Vagina (tissue), 2 donors: ENCODE measurements around the gene MFNG. TPM values are rescaled to one million over a fixed set of nuclear protein-coding genes. Genes with fewer than 3 reads are reported as not detected.
A peak's percentile ranks its signal among the peaks of the same experiment; 100 is the strongest.

Source experiments
- DNase-seq, 2 donors: peaks; one replicate each; pipeline ENCODE4 v3.0.0-alpha.2; 2017; ENCODE audit errors: extremely low spot score in 2 of 2
- H3K27ac ChIP-seq: fragments of 200-600 bp; sonication (generic); one replicate; pipeline ENCODE4 v1.5.1; 2019
- H3K27me3 ChIP-seq: fragments of 200-600 bp; sonication (generic); one replicate; pipeline ENCODE4 v1.5.1; 2019
- H3K36me3 ChIP-seq, 2 donors: fragments of 200-600 bp; sonication (generic); one replicate each; pipeline ENCODE4 v1.5.1; 2017 to 2019
- H3K4me1 ChIP-seq: fragments of 200-600 bp; sonication (generic); one replicate; pipeline ENCODE4 v1.5.1; 2019
- H3K4me3 ChIP-seq, 2 donors: fragments of 200-600 bp; sonication (generic); 1 replicate in 1 of 2; 2 replicates in 1 of 2; pipeline ENCODE4 v1.5.1; 2016 to 2019
- H3K9me3 ChIP-seq: fragments of 200-600 bp; sonication (generic); one replicate; pipeline ENCODE4 v1.5.1; 2019
- CTCF ChIP-seq, 3 experiments: fragments of 450-650 bp in 2 of 3; fragments of 200-600 bp in 1 of 3; sonication (generic) in 1 of 3; IDR thresholded peaks; one replicate each; pipeline ENCODE4 v1.5.1; 2017 to 2019; ENCODE audit warnings: antibody characterized with exemption in 3 of 3, mild to moderate bottlenecking in 2 of 3, moderate library complexity in 2 of 3
- POLR2A ChIP-seq, 2 donors: fragments of 450-650 bp; IDR thresholded peaks; one replicate each; pipeline ENCODE4 v1.6.1; 2017; ENCODE audit warnings: antibody characterized with exemption in 2 of 2, mild to moderate bottlenecking in 2 of 2, moderate library complexity in 2 of 2
- POLR2AphosphoS5 ChIP-seq, 2 donors: sonication (generic); formaldehyde crosslinking; IDR thresholded peaks; one replicate each; pipeline ENCODE4 v1.9.0; 2017; ENCODE audit warnings: antibody characterized with exemption in 2 of 2, mild to moderate bottlenecking in 2 of 2, low read depth in 1 of 2; ENCODE audit not compliant: insufficient read depth in 1 of 2
- intact Hi-C: fragments of 100-400 bp; cut with DNase I; formaldehyde crosslinking; loops from one replicate; pipeline ENCODE4 v1.15.1; 2023
- total RNA-seq: library from RNA; depleted of rRNA; stranded (reverse); fragments of >200 nt; gene quantifications from one replicate; pipeline ENCODE4 v1.2.3, GENCODE V29; 2016

MFNG gene
- total RNA-seq, 1 donor from 2014 or later = 15.2 TPM

GRCh38 chr22:37488337-37489135 is 2.4 kb upstream of the MFNG start:
- Histone ChIP-seq H3K4me3 (no peak overlapping the region), H3K36me3 (no peaks in the 10 kb centered on the region), H3K9me3 (no peaks in the 10 kb centered on the region), H3K4me1 (peaks cover 17% of the 10 kb centered on the region), H3K27me3 (no peaks in the 10 kb centered on the region), H3K27ac (no peak overlapping the region)
- intact Hi-C loops = no loop called here
- no peak for DNase-seq
- TF ChIP-seq CTCF (IDR thresholded peaks at IDR 0.05) (no peak), POLR2A (IDR thresholded peaks at IDR 0.05) (no peak)

GRCh38 chr22:37487571-37487970 is 1.4 kb upstream of the MFNG start:
- Histone ChIP-seq H3K4me1 (peaks cover 18% of the 10 kb centered on the region), H3K9me3 (no peaks in the 10 kb centered on the region), H3K27me3 (no peaks in the 10 kb centered on the region), H3K27ac (no peak overlapping the region), H3K36me3 (no peaks in the 10 kb centered on the region), H3K4me3 (no peak overlapping the region)
- DNase-seq = no peak
- TF ChIP-seq POLR2A (IDR thresholded peaks at IDR 0.05) = no peak
- no peak for TF ChIP-seq POLR2AphosphoS5 (IDR thresholded peaks at IDR 0.05; ENCODE audit: insufficient read depth in 1 of 2, low read depth in 1 of 2)
- TF ChIP-seq CTCF (IDR thresholded peaks at IDR 0.05) = no peak
- intact Hi-C loops = no loop called here

GRCh38 chr22:37487129-37487528 is 945 bp upstream of the MFNG start:
- H3K36me3 ChIP-seq = no peaks in the 10 kb centered on the region
- no peak for TF ChIP-seq POLR2A (IDR thresholded peaks at IDR 0.05)
- TF ChIP-seq POLR2AphosphoS5 (IDR thresholded peaks at IDR 0.05; ENCODE audit: insufficient read depth in 1 of 2, low read depth in 1 of 2) = no peak
- no peak for TF ChIP-seq CTCF (IDR thresholded peaks at IDR 0.05)
- DNase-seq = no peak
- H3K27me3 ChIP-seq = no peaks in the 10 kb centered on the region
- H3K4me3 ChIP-seq = no peak overlapping the region
- H3K4me1 ChIP-seq = peaks cover 18% of the 10 kb centered on the region
- intact Hi-C loops = no loop called here
- no peaks in the 10 kb centered on the region for H3K9me3 ChIP-seq
- H3K27ac ChIP-seq = no peak overlapping the region

- Histone ChIP-seq H3K4me1 (peaks cover 18% of the 10 kb centered on the region), H3K9me3 (no peaks in the 10 kb centered on the region), H3K36me3 (no peaks in the 10 kb centered on the region), H3K27me3 (no peaks in the 10 kb centered on the region), H3K4me3 (peak overlapping the region; percentile 45 to 46), H3K27ac (peak overlapping the region; percentile 66)
- no peak for TF ChIP-seq POLR2A (IDR thresholded peaks at IDR 0.05)
- TF ChIP-seq CTCF (IDR thresholded peaks at IDR 0.05) = no peak
- no peak for TF ChIP-seq POLR2AphosphoS5 (IDR thresholded peaks at IDR 0.05; ENCODE audit: insufficient read depth in 1 of 2, low read depth in 1 of 2)
- DNase-seq = no peak
- intact Hi-C loops = no loop called here
These were observed 575 bp downstream of the MFNG start for GRCh38 chr22:37485395-37486223.
